SJCRH30 (cell line): ENCODE results near the gene MLLT3. TPM values are rescaled to one million over a fixed set of nuclear protein-coding genes. Genes with fewer than 3 reads are reported as not detected.

Experiments
- DNase-seq, 2 experiments: peaks; one replicate each; pipeline ENCODE4 v3.0.0-alpha.2; 2015 to 2020
- H3K27ac ChIP-seq: fragments of 250-450 bp; sonication (Bioruptor Pico); 2 replicates; pipeline ENCODE4 v1.5.1; 2020; ENCODE audit warnings: mild to moderate bottlenecking, moderate library complexity
- H3K27me3 ChIP-seq: fragments of 250-450 bp; sonication (Bioruptor Pico); 2 replicates; pipeline ENCODE4 v1.5.1; 2020; ENCODE audit warnings: mild to moderate bottlenecking, moderate library complexity
- H3K36me3 ChIP-seq: fragments of 250-450 bp; sonication (Bioruptor Pico); 2 replicates; pipeline ENCODE4 v1.5.1; 2020; ENCODE audit warnings: mild to moderate bottlenecking, moderate library complexity
- H3K4me1 ChIP-seq: fragments of 250-450 bp; sonication (Bioruptor Pico); 2 replicates; pipeline ENCODE4 v1.5.1; 2020; ENCODE audit warnings: mild to moderate bottlenecking, moderate library complexity
- H3K4me3 ChIP-seq: fragments of 250-450 bp; sonication (Bioruptor Pico); 2 replicates; pipeline ENCODE4 v1.5.1; 2020; ENCODE audit warnings: mild to moderate bottlenecking, moderate library complexity
- H3K9me3 ChIP-seq: fragments of 250-450 bp; sonication (Bioruptor Pico); replicated peaks from 2 replicates; pipeline ENCODE4 v1.5.1; 2020; ENCODE audit warnings: mild to moderate bottlenecking, moderate library complexity
- total RNA-seq: library from RNA; depleted of rRNA; stranded (reverse); fragments of >200 nt; shearing (Covaris generic); gene quantifications from 2 replicates; pipeline ENCODE4 v1.2.3, GENCODE V29; 2014

Gene MLLT3
- total RNA-seq, 1 experiment from 2014 or later, result 30.9 TPM

GRCh38 chr9:20462410-20462809 lies 159.9 kb downstream of the MLLT3 start:
- H3K4me1 ChIP-seq, result no peaks in the 10 kb centered on the region
- no peaks in the 10 kb centered on the region for H3K27me3 ChIP-seq

GRCh38 chr9:20447291-20447690 lies 175.0 kb downstream of the MLLT3 start:
- no peaks in the 10 kb centered on the region for H3K27me3 ChIP-seq
- peaks cover 9% of the 10 kb centered on the region for H3K4me1 ChIP-seq
- no peak overlapping the region for H3K27ac ChIP-seq
- no peak overlapping the region for H3K4me3 ChIP-seq
- DNase-seq, result no peak
- H3K9me3 ChIP-seq, result no peaks in the 10 kb centered on the region
- H3K36me3 ChIP-seq, result no peaks in the 10 kb centered on the region

More at GRCh38 chr9:20462410-20462809, 159.9 kb downstream of the MLLT3 start:
- Histone ChIP-seq H3K27ac (no peak overlapping the region), H3K9me3 (no peaks in the 10 kb centered on the region), H3K36me3 (no peaks in the 10 kb centered on the region), H3K4me3 (no peak overlapping the region)
- DNase-seq, result no peak

DNA sequence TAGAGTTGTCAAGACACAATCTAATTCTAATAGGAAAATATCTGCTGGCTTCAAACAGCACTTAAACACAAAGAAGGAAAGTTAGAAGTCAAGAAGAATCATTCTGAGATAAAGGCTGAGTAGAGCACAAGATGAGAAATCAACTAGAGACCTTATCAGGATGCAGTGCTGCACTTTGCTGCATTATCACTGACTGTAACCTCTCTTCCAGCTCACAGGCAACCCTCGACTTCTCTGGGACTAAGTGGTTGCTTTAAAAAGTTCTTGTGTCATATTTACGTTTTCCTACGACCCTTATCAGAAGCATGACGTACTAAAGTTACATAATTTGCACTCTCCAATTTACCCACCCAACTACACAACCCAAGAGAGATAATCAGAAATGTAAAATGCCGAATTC lies 176.1 kb downstream of the MLLT3 start:
- DNase-seq, result no peak
- H3K4me3 ChIP-seq, result no peak overlapping the region

GRCh38 chr9:20442461-20443319 lies 179.6 kb downstream of the MLLT3 start:
- Histone ChIP-seq H3K4me3 (peak overlapping the region; percentile 22), H3K27me3 (no peaks in the 10 kb centered on the region), H3K9me3 (no peaks in the 10 kb centered on the region), H3K27ac (peak overlapping the region; percentile 71), H3K36me3 (no peaks in the 10 kb centered on the region), H3K4me1 (peaks cover 16% of the 10 kb centered on the region)
- DNase-seq, result peak; percentile 60 to 82

More for the DNA sequence above, 176.1 kb downstream of the MLLT3 start:
- no peak overlapping the region for H3K27ac ChIP-seq
- peaks cover 12% of the 10 kb centered on the region for H3K4me1 ChIP-seq
- H3K36me3 ChIP-seq, result no peaks in the 10 kb centered on the region
- no peaks in the 10 kb centered on the region for H3K9me3 ChIP-seq
- no peaks in the 10 kb centered on the region for H3K27me3 ChIP-seq

GRCh38 chr9:20441711-20442423 lies 180.4 kb downstream of the MLLT3 start:
- Histone ChIP-seq H3K27me3 (no peaks in the 10 kb centered on the region), H3K36me3 (no peaks in the 10 kb centered on the region), H3K4me1 (peaks cover 13% of the 10 kb centered on the region), H3K4me3 (peak overlapping the region; percentile 22), H3K27ac (peak overlapping the region; percentile 71), H3K9me3 (no peaks in the 10 kb centered on the region)
- no peak for DNase-seq

DNA sequence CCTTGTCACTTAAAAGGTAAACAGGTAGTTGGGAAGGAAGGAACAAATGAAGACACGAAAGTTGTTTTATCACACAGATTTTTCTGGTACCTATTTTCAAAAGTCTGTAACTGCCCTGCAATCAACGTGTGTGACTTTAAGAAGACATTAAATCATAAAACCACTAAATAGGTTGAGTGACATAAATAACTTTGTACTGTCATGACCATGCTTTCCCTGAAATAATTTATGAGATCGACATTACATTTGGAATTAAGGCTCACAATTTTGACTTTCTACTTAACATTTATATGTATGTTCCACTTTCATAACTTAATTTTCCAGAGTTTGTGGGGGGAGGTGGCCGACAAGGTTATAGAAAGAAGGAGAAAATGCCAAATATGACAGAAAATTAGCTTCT lies 181.1 kb downstream of the MLLT3 start:
- H3K4me1 ChIP-seq, result peaks cover 13% of the 10 kb centered on the region
- no peaks in the 10 kb centered on the region for H3K36me3 ChIP-seq
- no peak overlapping the region for H3K27ac ChIP-seq
- H3K4me3 ChIP-seq, result no peak overlapping the region
- no peak for DNase-seq
- no peaks in the 10 kb centered on the region for H3K27me3 ChIP-seq
- no peaks in the 10 kb centered on the region for H3K9me3 ChIP-seq

DNA sequence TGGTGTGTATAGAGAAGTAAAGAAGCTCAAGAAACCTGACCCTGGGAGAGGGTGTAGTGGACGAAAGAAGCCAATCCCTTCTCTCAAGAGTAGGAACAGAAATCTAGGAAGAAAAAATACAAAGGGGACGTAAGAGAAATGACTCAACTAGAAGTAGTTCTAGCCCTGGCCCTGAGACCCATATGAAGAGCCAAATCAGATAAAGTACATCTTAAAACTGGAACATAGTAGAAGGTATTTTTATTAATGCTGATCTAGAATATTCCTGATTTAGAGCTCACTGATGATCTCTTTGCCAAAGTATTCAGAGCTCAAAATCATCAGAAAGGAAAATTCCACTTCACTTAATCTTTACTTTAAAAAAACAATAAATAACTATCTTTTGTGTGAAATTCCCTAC lies 184.8 kb downstream of the MLLT3 start:
- DNase-seq, result no peak
- H3K4me3 ChIP-seq, result no peak overlapping the region
- peaks cover 7% of the 10 kb centered on the region for H3K4me1 ChIP-seq
- H3K9me3 ChIP-seq, result no peaks in the 10 kb centered on the region
- H3K27me3 ChIP-seq, result no peaks in the 10 kb centered on the region
- no peaks in the 10 kb centered on the region for H3K36me3 ChIP-seq
- H3K27ac ChIP-seq, result no peak overlapping the region

DNA sequence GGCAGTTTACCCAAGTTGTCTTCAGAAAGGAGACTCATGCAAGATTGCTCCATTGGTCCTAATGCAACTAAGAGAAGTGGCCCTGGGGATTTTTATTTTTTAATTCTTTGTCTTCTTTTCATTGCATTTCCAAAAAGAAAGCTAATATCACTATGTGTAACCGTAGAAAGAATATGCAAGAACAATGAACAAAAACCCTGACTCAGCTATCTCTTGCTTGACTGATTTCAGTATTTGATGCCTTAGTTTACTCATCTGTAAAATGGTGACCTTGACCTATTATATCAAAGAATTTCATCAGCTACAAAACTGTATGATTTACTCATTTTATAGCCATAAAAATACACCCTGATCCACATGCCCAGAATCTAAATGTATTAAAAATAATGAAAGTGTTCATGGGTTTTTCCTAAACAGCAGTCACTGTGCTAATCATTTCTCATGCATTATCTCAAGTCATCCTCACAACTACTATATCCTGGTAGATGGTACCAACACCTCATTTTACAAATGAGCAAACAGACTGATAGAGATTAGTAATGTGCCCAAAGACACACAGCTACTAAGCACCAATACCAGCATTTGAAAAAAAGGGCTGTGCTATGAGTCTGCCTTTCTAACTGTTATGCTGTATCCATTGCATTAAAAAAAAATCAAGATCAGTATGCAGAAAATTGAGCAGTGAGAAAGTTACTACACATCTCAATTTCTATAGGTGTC lies 185.7 kb downstream of the MLLT3 start:
- no peak for DNase-seq
- no peak overlapping the region for H3K4me3 ChIP-seq
- no peak overlapping the region for H3K27ac ChIP-seq
- H3K36me3 ChIP-seq, result no peaks in the 10 kb centered on the region
- no peaks in the 10 kb centered on the region for H3K27me3 ChIP-seq
- H3K9me3 ChIP-seq, result no peaks in the 10 kb centered on the region
- peaks cover 7% of the 10 kb centered on the region for H3K4me1 ChIP-seq

- Histone ChIP-seq H3K36me3 (no peaks in the 10 kb centered on the region), H3K27ac (no peak overlapping the region), H3K9me3 (no peaks in the 10 kb centered on the region), H3K27me3 (no peaks in the 10 kb centered on the region), H3K4me3 (no peak overlapping the region), H3K4me1 (no peaks in the 10 kb centered on the region)
- no peak for DNase-seq
These were observed 193.3 kb downstream of the MLLT3 start for GRCh38 chr9:20428976-20429375.

DNA sequence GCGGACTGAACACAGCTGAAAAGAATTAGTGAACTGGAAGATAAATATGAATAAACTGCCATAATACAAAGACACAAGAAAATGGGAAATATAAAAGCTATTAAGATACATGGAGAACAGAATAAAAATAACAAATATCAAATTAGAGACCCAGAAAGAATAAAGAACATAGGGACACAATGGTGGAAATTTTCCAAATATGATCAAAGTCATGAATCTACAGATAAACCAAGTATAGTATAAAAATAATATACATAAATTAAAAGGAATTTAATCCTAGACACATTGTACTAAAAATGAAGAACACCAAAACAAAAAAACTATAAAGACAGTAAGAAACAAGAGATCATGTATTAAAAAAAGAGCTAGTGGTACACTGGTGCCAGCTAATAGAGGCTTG lies 194.9 kb downstream of the MLLT3 start:
- no peak overlapping the region for H3K27ac ChIP-seq

GRCh38 chr9:20426019-20426418 lies 196.3 kb downstream of the MLLT3 start:
- Histone ChIP-seq H3K36me3 (no peaks in the 10 kb centered on the region), H3K27me3 (no peaks in the 10 kb centered on the region), H3K9me3 (no peaks in the 10 kb centered on the region), H3K4me3 (no peak overlapping the region), H3K27ac (no peak overlapping the region), H3K4me1 (no peaks in the 10 kb centered on the region)
- DNase-seq, result no peak

More for the DNA sequence above, 194.9 kb downstream of the MLLT3 start:
- H3K9me3 ChIP-seq, result no peaks in the 10 kb centered on the region
- no peak for DNase-seq
- no peaks in the 10 kb centered on the region for H3K4me1 ChIP-seq
- H3K27me3 ChIP-seq, result no peaks in the 10 kb centered on the region
- H3K4me3 ChIP-seq, result no peak overlapping the region
- H3K36me3 ChIP-seq, result no peaks in the 10 kb centered on the region

GRCh38 chr9:20419533-20419932 lies 202.8 kb downstream of the MLLT3 start:
- H3K27me3 ChIP-seq, result no peaks in the 10 kb centered on the region
- DNase-seq, result no peak
- H3K4me1 ChIP-seq, result no peaks in the 10 kb centered on the region
- H3K4me3 ChIP-seq, result no peak overlapping the region
- H3K27ac ChIP-seq, result no peak overlapping the region
- no peaks in the 10 kb centered on the region for H3K36me3 ChIP-seq
- no peaks in the 10 kb centered on the region for H3K9me3 ChIP-seq

DNA sequence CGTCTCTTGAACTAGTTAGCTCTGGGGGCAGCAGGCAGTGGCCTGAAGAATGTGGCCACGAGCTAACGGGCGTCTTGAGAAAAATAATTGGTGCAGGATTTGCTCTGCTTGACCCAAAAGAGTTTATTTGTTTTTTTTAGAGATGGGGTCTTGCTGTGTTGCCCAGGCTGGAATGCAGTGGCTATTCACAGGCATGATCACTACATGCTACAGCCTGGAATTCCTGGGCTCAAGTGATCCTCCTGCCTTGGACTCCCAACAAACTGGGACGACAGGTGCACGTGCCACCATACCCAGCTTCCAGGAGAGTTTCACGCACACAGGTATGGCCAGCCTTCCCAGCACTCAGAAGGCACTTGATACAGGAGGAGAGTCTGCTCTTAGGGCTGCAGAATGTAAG lies 203.8 kb downstream of the MLLT3 start:
- no peaks in the 10 kb centered on the region for H3K27me3 ChIP-seq
- no peak for DNase-seq
- no peaks in the 10 kb centered on the region for H3K36me3 ChIP-seq
- no peaks in the 10 kb centered on the region for H3K4me1 ChIP-seq
- no peaks in the 10 kb centered on the region for H3K9me3 ChIP-seq
- H3K4me3 ChIP-seq, result no peak overlapping the region
- H3K27ac ChIP-seq, result no peak overlapping the region

GRCh38 chr9:20417373-20418080 lies 204.8 kb downstream of the MLLT3 start:
- Histone ChIP-seq H3K27me3 (no peaks in the 10 kb centered on the region), H3K4me1 (no peaks in the 10 kb centered on the region), H3K36me3 (no peaks in the 10 kb centered on the region), H3K4me3 (no peak overlapping the region), H3K9me3 (no peaks in the 10 kb centered on the region), H3K27ac (no peak overlapping the region)
- DNase-seq, result no peak
